Measurements from ENCODE around the gene LPP.

GRCh38 chr3:188192034-188192433 lies 38.1 kb downstream of the LPP start:
- TF ChIP-seq, protein P1, sequence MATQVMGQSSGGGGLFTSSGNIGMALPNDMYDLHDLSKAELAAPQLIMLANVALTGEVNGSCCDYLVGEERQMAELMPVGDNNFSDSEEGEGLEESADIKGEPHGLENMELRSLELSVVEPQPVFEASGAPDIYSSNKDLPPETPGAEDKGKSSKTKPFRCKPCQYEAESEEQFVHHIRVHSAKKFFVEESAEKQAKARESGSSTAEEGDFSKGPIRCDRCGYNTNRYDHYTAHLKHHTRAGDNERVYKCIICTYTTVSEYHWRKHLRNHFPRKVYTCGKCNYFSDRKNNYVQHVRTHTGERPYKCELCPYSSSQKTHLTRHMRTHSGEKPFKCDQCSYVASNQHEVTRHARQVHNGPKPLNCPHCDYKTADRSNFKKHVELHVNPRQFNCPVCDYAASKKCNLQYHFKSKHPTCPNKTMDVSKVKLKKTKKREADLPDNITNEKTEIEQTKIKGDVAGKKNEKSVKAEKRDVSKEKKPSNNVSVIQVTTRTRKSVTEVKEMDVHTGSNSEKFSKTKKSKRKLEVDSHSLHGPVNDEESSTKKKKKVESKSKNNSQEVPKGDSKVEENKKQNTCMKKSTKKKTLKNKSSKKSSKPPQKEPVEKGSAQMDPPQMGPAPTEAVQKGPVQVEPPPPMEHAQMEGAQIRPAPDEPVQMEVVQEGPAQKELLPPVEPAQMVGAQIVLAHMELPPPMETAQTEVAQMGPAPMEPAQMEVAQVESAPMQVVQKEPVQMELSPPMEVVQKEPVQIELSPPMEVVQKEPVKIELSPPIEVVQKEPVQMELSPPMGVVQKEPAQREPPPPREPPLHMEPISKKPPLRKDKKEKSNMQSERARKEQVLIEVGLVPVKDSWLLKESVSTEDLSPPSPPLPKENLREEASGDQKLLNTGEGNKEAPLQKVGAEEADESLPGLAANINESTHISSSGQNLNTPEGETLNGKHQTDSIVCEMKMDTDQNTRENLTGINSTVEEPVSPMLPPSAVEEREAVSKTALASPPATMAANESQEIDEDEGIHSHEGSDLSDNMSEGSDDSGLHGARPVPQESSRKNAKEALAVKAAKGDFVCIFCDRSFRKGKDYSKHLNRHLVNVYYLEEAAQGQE (IDR thresholded peaks at IDR 0.05; ENCODE audit: low read depth): no peak
- TF ChIP-seq POLR2AphosphoS5 (IDR thresholded peaks at IDR 0.05; ENCODE audit: low read depth, low read length) (no peak), EZH2 (IDR thresholded peaks at IDR 0.05) (no peak), JUND (IDR thresholded peaks at IDR 0.05) (no peak), POLR2A (IDR thresholded peaks at IDR 0.05; ENCODE audit: borderline replicate concordance, extremely low read depth, insufficient read depth, insufficient read length) (no peak), ZNF274 (IDR thresholded peaks at IDR 0.05; ENCODE audit: low read depth, low read length) (no peak), EGR1 (IDR thresholded peaks at IDR 0.05; ENCODE audit: low read depth) (no peak), EZH2phosphoT487 (IDR thresholded peaks at IDR 0.05; ENCODE audit: borderline replicate concordance) (no peak), CEBPB (IDR thresholded peaks at IDR 0.05; ENCODE audit: low read depth) (no peak)
- TF ChIP-seq, protein P2, sequence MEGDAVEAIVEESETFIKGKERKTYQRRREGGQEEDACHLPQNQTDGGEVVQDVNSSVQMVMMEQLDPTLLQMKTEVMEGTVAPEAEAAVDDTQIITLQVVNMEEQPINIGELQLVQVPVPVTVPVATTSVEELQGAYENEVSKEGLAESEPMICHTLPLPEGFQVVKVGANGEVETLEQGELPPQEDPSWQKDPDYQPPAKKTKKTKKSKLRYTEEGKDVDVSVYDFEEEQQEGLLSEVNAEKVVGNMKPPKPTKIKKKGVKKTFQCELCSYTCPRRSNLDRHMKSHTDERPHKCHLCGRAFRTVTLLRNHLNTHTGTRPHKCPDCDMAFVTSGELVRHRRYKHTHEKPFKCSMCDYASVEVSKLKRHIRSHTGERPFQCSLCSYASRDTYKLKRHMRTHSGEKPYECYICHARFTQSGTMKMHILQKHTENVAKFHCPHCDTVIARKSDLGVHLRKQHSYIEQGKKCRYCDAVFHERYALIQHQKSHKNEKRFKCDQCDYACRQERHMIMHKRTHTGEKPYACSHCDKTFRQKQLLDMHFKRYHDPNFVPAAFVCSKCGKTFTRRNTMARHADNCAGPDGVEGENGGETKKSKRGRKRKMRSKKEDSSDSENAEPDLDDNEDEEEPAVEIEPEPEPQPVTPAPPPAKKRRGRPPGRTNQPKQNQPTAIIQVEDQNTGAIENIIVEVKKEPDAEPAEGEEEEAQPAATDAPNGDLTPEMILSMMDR (IDR thresholded peaks at IDR 0.05 in 2 of 3, conservative IDR thresholded peaks at IDR 0.05 in 1 of 3; ENCODE audit: borderline replicate concordance in 1 of 3, insufficient read depth in 1 of 3, low read depth in 2 of 3, low read length in 2 of 3): no peak
